HG03378 (cell line): Measurements from ENCODE around the gene OR14J1.
"Not testable (repeated sequence)": the region's sequence is repeated elsewhere in the genome, so short reads cannot be mapped to it uniquely, and the experiment has no call there.

Source experiments
- ATAC-seq: cut with Tn5 transposase; IDR thresholded peaks from one replicate; pipeline ENCODE4 v1.9.1; 2021; ENCODE audit warnings: mild to moderate bottlenecking, moderate library complexity; ENCODE audit not compliant: unreplicated experiment

Gene OR14J1

DNA sequence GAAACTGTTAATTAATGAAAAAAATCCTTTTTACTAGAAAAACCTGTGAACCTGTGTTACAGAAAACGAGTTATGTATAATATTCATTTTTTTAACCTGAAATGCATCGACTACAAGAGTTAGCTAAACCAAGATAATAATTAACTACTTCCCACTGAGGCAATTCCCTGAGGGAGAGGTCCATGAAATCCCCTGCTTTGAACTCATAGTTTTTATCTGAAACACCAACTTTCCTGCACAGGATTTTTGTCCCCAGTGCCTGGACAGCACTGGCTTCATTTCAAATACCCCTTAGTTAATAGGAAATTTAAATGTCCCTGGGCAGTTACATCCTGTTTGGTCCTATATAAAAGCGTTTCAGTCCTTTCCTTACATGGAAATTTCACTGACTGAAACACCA, at the start of gene OR14J1:
Gene OR14J1, plus strand, starts transcription at position 386 of the 400 bp plus-strand sequence. CDS start 4,989 bp downstream, outside the sequence.
- ATAC-seq: no peak

DNA sequence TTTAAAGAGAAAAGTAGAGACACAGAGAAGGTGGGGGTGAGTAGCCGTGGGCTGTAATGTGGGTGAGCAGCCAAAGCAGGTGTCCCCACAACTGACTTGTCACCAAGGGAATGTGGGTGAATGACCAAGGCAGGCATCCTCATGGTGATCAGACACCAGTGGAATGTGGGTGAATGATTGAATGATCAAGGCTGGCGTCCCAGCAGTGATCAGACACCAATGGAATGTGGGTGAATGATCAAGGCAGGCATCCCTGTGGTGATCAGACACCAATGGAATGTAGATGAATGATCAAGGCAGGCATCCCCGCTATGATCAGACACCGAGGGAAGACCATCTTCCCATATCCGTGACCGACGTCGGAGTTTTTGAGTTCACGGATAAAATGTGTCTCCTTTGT, 49.8 kb upstream of the OR14J1 start:
- ATAC-seq: no peak

DNA sequence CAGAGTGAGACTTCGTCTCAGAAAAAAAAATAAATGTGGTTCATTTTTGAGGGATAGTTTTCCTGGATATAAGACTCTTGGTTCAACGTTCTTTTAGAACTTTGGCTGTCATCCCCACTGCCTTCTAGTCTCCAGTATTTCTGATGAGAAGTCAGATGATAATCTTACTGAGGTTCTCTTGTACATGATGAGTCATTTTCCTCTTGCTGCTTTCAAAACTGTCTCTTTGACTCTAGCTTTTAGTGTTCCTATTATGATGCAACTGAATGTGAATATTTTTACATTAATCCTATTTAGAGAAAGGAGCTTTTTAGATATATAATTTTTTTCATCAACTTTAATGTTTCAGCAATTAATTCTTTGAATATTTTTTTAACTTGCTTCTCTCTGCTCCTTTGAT, 46.0 kb upstream of the OR14J1 start:
- no peak for ATAC-seq

- ATAC-seq: no peak
Observed at GRCh38 chr6:29259721-29260120, 41.8 kb upstream of the OR14J1 start.

DNA sequence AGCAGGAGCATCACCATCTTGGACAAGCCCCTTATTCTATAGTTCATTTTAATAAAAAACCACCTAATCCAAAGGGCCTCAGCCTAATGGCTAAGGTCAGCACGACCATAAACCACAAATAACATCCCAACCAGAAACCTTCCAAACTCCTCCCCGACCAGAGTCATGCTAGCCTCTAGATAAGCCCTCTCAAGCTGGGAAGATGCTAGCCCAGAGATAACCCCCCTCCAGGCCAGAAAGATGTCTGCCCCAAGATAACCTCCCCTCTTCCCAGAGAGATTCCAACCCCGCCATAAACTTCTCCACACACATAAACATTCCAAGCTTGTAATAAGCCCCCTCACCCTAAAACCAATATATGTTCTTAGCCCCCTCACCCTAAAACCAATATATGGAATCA, 38.5 kb upstream of the OR14J1 start:
- ATAC-seq: no peak

DNA sequence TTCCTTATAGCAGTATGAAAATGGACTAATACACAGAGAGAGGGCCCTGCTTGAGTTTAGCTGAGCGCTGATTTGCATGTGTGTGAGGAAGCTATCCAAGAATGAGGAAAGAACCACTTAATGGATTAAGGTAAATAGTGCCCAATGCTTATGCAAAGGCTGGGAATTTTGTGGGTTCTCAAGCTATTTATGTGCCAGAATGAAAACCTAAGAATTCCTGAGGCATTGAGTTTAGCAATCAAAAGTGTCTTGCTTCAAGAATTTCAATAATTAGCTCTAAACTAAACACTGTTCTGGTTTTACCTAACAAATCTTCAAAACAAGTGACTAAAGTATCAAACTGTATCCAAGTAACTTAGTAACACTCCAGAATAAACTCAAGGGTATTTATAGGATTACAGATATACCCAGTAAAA, 7.0 kb upstream of the OR14J1 start:
- no peak for ATAC-seq

- no peak for ATAC-seq
Observed at GRCh38 chr6:29295181-29295585, 6.3 kb upstream of the OR14J1 start.

DNA sequence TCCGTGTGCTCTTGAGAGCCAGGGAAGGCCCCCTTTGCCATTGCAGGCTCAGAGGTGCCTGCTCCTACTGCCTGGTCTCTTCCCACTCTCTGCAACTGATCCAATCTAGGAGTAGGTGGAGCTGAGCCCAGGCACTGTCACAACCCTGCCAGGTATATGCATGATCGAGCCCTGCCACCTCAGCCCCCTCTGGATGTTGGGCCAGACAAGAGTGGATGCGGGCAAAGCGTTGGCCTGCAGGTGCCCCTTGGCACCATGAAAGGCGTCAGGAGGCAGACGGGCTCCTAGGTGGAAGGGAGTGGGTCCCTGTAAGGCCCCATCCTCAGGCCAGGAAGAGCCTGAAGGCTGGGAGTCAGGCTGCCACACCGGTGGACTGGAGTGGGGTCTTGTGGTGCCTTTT, 5.9 kb upstream of the OR14J1 start:
- no peak for ATAC-seq

GRCh38 chr6:29319931-29320330, 18.4 kb downstream of the OR14J1 start:
- ATAC-seq: no peak

- ATAC-seq: not testable (repeated sequence)
Observed at GRCh38 chr6:29323332-29323731, 21.8 kb downstream of the OR14J1 start.

GRCh38 chr6:29325777-29326176, 24.3 kb downstream of the OR14J1 start:
- ATAC-seq: no peak

GRCh38 chr6:29332676-29333075, 31.2 kb downstream of the OR14J1 start:
- no peak for ATAC-seq

- ATAC-seq: no peak
Observed at GRCh38 chr6:29336269-29336668, 34.8 kb downstream of the OR14J1 start.

- ATAC-seq: no peak
Observed at GRCh38 chr6:29345380-29345779, 43.9 kb downstream of the OR14J1 start.

DNA sequence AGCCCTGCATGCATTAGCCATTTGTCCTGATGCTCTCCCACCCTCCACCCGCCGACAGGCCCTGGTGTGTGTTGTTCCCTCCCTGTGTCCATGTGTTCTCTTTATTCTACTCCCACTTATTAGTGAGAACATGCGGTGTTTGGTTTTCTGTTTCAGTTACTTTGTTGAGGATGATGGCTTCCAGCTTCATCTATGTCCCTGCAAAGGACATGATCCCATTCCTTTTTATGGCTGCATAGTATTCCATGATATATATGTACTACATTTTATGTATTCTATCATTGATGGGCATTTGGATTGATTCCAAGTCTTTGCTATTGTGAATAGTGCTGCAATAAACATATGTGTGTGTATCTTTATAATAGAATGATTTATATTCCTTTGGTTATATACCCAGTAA, 47.8 kb downstream of the OR14J1 start:
- not testable (repeated sequence) for ATAC-seq

GRCh38 chr6:29354980-29355379, 53.5 kb downstream of the OR14J1 start:
- ATAC-seq: no peak

DNA sequence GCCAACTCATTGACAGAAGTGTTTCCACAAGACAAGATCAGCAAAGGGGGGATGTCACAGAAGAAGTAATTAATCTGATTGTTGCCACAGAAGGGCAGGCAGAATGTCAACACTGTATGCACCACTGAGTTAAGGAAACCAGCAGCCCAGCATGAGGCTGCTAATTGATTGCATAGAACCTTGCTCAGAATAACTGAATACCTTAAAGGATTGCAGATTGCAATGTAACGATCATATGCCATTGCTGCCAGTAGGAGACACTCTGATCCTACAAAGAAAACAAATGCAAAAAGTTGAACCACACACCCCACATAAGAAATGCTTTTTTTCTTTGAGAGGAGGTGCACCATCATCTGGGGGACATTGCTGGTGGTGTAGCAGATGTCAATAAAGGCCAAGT, 54.1 kb downstream of the OR14J1 start:
- ATAC-seq: no peak
